NCI-H1694 (cell line): ENCODE results near the gene ATAT1.

ENCODE experiments used
- DNase-seq: peaks from one replicate; lab custom pipeline; 2025; lab: John Stamatoyannopoulos, UW

Gene ATAT1

GRCh38 chr6:30626484-30627366 is at the start of gene ATAT1:
Gene ATAT1 (plus strand): TSS chr6:30626874.
- DNase-seq = peak; percentile 47

GRCh38 chr6:30578051-30578450 is 48.6 kb upstream of the ATAT1 start:
- DNase-seq = no peak

DNA sequence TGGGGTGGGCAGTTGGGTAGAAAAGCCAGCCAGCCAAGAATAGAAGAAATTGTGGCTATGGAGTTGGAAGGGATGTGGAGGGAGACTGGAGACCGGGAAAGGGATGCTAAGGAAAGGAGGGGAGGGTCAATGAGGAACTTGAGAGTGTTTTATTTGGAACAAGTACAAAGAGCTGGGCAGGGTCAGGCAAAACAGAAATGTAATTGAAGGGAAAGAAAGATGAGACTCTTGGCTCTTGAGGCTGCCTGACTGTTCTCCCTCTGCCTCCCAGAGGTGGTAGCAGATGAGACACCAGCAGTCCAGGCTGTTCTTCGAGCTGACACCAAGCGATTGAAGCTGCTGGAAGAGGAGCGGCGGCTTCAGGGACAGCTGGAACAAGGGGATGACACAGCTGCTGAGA is 42.8 kb upstream of the ATAT1 start:
- no peak for DNase-seq

DNA sequence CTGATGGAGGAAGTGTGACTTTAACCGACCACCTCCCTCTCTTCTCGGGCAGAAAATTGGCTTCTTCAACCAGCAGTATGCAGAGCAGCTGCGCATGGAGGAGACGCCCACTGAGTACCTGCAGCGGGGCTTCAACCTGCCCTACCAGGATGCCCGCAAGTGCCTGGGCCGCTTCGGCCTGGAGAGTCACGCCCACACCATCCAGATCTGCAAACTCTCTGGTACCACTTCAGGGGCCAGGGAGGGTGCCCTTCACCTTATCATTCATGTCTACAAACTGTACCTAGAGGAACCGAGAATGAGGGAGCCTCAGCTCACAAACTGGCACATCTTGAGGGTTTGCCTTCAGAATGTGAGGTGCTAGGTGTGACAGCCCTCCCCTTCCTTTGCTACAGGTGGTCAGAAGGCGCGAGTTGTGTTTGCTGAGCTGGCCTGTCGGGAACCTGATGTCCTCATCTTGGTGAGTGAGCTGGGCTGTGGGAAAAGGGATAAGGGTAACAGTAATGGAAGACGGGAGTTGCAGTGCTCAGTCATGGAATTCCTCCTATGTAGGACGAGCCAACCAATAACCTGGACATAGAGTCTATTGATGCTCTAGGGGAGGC is 36.8 kb upstream of the ATAT1 start:
- no peak for DNase-seq

- no peak for DNase-seq
Observed at GRCh38 chr6:30590509-30590908, 36.2 kb upstream of the ATAT1 start.

GRCh38 chr6:30591008-30591407 is 35.7 kb upstream of the ATAT1 start:
- no peak for DNase-seq

DNA sequence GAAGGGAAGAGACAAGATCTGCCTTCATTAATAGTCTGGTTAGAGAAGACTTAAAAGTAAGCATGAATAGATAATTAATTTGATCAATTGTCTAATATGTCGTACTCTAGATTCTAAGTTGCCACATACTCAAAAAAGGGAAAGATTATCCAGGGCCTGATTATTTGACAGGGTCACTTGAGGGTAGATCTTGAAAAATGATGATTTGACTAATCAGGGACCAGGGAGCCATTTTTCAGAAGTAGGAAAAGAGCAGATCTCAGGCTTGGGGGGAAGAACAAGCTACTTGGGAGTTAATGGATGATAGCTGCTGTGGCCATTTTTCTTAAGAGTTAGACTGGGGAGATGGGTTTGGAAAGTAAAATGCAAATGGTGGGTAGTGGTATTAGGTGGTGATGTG is 34.4 kb upstream of the ATAT1 start:
- DNase-seq = no peak

DNA sequence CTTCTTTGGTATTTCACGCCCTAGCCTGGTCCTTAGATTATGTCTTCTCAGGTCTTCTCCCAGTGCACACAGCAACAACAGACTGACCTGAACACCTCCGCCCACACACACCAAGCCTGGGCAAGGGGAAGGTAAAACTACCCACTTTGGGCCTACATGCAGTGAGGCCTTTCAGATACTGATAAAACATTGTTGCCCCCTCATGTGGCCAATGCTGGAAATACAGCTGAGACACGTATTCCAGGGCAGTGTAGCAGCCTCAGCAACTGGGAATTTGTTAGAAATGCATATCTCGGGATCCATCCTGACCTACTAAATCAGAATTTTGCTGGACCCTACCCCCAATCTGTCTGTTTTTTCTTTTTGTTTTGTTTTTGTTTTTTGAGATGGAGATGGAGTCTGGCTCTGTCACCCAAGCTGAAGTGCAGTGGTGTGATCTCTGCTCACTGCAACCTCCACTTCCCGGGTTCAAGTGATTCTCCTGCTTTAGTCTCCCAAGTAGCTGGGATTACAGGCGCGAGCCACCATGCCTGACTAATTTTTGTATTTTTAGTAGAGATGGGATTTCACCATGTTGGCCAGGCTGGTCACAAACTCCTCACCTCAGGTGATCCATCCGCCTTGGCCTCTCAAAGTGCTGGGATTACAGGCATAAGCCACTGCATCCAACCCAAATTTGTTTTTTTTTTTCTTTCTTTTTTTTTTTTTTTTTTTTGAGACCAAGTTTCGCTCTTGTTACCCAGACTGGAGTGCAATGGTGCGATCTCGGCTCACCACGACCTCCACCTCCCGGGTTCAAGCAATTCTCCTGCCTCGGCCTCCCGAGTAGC is 29.1 kb upstream of the ATAT1 start:
- peak; percentile 74 for DNase-seq

- no peak for DNase-seq
Observed at GRCh38 chr6:30598912-30599624, 27.6 kb upstream of the ATAT1 start.

DNA sequence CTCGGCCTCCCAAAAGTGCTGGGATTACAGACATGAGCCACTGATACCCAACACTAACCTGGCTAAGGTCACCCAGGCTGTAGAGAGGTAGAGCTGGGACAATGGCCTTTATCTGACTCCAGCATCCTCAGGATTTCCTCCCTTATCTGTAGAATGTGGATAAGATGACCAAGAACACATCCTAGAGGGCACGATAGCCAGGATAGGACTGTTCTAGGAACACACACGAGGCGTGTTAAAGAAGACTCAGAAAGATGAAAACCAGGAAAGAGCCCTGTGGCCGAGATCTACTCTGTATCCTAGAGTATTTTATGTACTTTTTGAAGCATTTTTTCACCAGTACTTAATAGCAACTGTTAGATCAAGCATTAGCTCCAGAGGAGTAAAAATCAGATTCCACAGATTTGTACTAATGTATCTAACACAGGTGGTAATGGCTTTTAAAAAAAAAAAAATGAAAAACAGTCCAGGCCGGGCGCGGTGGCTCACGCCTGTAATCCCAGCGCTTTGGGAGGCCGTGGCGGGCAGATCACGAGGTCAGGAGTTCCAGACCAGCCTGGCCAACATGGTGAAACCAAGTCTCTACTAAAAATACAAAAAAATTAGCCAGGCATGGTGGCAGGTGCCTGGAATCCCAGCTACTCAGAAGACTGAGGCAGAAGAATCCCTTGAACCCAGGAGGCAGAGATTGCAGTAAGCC is 26.9 kb upstream of the ATAT1 start:
- DNase-seq = no peak

DNA sequence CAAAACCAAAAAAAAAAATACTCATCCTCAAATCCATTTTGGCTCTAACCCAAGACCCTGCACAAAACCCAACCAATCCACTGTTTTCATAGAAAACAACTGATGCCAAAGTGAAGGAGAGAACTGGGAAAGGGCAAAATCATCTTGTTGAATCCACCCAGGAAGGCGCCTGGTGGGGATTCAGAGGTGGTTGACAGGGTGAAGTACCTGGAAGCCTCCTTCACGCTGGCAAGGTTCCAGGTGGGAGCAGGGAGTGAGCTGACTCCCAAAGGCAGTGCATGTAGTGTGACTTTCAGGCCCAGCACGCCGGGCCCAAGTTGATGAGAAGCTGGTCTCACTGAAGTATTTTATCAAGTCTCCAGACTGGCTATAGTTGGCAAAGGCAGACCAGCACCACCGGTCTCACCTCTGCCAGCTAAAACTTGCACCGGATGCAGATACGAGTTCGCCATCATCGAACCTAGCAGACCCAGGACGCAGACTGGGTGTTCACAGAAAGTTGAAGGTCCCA is 26.2 kb upstream of the ATAT1 start:
- no peak for DNase-seq

GRCh38 chr6:30601436-30601814 is 25.2 kb upstream of the ATAT1 start:
- no peak for DNase-seq

DNA sequence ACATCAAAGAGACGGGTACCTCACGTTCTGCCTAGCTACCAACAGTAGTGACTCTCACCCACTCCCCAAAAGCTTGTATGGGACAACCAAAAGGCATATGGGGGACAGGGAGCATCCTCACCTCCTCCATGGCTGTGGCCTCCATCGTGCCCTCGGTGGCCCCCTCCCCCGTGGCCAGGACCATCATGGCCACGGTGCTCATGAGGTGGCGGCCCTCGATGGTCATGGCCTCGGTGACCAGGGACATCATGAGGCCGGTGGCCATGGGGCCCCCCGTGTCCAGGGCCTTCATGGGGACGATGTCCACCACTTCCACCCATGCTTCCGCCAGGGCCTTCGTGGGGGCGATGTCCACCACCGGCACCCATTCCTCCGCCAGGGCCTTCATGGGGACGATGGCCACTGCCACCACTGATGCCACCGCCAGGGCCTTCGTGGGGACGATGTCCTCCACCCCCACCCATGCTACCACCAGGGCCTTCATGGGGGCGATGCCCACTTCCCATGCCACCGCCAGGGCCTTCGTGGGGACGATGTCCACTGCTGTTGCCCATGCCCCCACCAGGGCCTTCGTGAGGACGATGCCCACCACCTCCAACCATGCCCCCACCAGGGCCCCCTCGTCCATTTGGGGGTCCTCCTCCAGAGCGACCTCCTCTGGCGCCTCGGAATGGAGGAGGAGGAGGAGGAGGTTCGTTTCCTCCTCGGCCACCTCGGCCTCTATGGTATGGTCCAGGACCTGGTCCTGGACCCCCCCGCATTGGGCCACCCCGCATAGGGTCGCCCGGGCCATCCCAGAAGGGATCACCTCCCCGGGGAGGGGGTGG is 24.6 kb upstream of the ATAT1 start:
- no peak for DNase-seq

DNA sequence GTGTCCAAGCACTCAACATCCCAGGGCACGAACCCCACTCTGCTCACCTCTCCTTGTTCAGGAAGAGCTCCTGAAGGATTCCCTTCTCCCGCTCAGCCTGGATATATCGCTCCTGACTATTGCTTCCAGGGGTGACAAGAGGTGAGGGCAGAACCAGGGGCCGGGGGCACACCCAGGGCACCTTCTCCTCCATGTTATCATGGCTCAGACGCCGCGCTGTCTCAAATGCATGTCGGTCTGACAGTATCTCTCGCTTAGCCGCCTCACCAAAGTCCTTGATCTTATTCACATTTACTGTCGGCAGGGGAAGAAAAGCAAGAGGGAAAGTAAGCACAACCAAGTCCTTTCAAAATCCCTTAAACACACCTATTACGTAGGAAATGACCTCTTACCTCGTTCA is 22.7 kb upstream of the ATAT1 start:
- no peak for DNase-seq

GRCh38 chr6:30610065-30610464 is 16.6 kb upstream of the ATAT1 start:
- DNase-seq = no peak

- DNase-seq = no peak
Observed at GRCh38 chr6:30611150-30611855, 15.4 kb upstream of the ATAT1 start.

DNA sequence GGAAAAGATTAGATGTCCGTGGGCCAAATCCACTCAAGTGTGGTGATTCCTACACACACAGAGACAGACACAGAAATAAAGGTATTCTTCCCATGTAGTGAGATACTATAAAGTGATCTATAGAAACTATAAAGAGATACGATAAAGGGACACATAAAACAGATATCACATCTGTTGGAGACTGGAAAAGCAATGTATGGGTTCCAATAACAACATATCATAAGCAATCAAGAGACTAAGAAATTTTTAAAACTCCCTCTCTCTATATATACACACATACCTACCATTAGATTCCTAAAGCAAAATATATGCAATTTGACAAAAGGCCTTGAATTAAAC is 14.8 kb upstream of the ATAT1 start:
- no peak for DNase-seq

GRCh38 chr6:30612213-30612612 is 14.5 kb upstream of the ATAT1 start:
- no peak for DNase-seq

DNA sequence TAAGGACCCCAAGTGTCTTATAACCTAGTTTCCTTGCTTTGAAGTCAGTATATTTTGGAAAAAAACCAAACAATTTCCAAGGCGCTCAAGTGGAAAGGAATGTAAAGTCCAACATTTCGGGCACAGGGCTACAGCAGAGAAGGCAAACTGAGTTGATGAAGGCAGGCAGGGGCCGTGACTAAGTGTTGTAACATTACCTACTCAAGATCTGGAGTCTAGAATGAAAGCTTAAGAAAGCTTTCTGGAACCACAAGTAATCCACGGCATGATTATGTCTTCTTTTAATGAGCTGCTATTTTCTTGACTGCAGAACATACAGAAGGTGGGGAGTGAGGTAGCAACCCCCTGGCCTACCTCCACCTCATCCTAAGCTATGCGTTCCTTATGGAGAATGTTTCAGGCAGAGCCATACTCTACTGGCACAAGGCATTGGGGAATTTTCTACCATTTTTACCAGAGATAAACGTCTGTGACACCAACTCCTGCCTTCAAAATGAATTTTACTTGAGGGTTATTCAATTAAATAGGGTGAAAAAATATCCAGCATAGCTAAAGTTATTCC is 13.9 kb upstream of the ATAT1 start:
- DNase-seq = no peak
